ENCODE data around the gene EIF2B2.

DNA sequence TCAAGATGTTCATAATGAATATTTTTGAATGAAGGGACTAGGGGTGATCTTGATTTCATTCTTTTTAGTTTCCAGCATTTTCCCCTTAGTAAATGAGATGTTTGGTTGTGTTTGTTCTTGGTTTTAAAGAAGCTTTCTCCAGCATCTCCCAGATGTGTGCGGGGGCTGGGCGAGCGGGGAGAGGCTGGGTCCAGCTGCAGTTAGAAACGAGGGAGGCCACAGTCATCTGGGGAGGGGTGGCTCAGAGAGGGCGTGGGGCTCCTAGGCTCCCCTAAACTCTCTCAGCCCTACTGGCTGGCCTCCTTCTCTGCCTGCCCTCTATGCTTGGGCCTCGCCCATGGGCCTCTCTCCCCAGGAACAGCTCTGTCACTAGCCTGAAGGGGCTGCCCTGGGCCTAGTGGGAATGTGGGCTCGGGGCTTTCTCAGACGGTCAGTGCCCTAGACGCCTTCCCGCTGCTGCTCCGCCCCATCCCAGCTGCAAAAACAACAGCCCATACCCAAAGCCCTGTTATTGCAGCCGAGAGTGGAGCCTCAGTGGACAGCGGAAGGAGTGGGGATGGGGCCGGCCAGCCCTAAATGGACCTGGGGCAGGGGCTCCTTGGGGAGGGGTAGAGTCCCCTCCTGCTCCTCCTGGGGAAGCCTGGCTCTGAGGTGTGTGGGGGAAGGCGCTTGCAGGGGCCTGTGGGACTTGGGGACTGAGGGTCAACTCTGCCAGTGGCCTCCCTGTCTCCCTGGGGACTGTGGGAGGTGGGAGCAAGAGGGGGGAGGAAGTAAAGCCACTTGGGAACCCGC, 18.3 kb upstream of the EIF2B2 start:
- TF ChIP-seq, protein P1, sequence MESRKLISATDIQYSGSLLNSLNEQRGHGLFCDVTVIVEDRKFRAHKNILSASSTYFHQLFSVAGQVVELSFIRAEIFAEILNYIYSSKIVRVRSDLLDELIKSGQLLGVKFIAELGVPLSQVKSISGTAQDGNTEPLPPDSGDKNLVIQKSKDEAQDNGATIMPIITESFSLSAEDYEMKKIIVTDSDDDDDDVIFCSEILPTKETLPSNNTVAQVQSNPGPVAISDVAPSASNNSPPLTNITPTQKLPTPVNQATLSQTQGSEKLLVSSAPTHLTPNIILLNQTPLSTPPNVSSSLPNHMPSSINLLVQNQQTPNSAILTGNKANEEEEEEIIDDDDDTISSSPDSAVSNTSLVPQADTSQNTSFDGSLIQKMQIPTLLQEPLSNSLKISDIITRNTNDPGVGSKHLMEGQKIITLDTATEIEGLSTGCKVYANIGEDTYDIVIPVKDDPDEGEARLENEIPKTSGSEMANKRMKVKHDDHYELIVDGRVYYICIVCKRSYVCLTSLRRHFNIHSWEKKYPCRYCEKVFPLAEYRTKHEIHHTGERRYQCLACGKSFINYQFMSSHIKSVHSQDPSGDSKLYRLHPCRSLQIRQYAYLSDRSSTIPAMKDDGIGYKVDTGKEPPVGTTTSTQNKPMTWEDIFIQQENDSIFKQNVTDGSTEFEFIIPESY (IDR thresholded peaks at IDR 0.05; ENCODE audit: borderline replicate concordance, low read depth): no peak
- TF ChIP-seq POLR2AphosphoS5 (IDR thresholded peaks at IDR 0.05; ENCODE audit: low read depth, low read length) (no peak), RFX5 (IDR thresholded peaks at IDR 0.05; ENCODE audit: low read length) (no peak), ELF1 (IDR thresholded peaks at IDR 0.05) (no peak), TCF12 (IDR thresholded peaks at IDR 0.05) (no peak), RAD21 (IDR thresholded peaks at IDR 0.05; ENCODE audit: low read length) (no peak)
- TF ChIP-seq, protein P2, sequence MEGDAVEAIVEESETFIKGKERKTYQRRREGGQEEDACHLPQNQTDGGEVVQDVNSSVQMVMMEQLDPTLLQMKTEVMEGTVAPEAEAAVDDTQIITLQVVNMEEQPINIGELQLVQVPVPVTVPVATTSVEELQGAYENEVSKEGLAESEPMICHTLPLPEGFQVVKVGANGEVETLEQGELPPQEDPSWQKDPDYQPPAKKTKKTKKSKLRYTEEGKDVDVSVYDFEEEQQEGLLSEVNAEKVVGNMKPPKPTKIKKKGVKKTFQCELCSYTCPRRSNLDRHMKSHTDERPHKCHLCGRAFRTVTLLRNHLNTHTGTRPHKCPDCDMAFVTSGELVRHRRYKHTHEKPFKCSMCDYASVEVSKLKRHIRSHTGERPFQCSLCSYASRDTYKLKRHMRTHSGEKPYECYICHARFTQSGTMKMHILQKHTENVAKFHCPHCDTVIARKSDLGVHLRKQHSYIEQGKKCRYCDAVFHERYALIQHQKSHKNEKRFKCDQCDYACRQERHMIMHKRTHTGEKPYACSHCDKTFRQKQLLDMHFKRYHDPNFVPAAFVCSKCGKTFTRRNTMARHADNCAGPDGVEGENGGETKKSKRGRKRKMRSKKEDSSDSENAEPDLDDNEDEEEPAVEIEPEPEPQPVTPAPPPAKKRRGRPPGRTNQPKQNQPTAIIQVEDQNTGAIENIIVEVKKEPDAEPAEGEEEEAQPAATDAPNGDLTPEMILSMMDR (IDR thresholded peaks at IDR 0.05): no peak

All from SK-N-SH (cell line).